NCI-H2227 (cell line): ENCODE measurements around the gene ODAD3.

Experiments used
- DNase-seq: peaks from one replicate; lab custom pipeline; 2025; ENCODE audit not compliant: unreplicated experiment; lab: John Stamatoyannopoulos, UW

The ODAD3 gene

DNA sequence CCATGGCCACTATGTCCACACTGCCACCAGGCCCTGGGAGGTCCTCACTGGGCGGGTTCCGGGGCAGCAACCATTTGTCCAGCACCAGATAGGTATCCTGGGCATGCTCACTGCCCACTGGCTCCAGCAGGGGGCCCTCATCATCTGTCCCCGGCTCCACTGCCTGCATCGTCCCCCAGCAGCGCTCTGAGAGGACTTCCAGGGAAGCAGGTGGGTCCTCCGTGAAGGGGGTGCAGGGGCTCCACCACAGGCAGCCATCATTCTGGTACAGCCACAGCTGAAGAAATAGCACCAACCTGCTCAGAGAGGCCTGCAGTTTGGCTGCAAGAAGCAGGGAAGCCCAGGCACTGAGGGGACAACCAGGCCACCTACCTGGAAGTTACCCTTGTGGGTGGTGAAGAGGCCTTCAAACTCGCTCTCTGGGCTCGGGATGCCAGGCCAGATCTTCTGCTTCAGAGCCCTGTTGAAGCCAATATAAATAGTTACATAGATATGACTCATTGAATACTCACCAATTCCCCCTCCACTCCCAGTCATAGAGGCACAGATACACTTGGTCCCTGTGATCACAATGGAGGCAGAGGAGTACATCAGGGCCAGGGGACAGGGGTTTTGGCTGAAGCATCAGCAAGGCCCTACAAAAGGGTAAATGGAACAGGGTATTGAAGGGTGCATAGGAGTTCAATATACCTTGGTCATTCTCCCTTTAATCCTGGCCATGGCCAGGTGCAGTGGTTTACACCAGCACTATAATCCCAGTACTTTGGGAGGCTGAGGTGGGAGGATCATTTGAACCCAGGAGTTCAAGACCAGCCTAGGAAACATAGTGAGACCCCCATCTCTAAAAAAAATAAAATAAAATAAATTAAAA lies 56.4 kb downstream of the ODAD3 start:
- DNase-seq, result peak; percentile 55

DNA sequence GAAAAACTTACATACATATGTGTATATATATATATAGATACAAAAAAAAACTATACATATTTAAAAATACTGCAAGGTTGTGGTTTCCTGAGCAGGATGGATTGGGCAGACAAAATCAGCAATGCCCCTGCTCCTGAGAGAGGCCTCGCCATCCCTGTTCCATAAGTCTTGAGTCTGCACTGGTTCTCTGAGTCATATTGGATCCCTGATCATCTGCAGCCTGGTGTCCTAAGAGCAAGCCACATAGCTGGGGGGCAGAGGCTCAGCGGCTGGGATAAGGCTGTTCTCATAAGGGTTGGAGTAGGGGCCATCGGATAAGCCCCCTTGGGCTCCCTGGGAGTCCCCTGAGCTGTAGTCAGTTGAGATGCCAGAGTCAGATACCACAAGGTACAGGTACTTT lies 57.2 kb downstream of the ODAD3 start:
- no peak for DNase-seq

DNA sequence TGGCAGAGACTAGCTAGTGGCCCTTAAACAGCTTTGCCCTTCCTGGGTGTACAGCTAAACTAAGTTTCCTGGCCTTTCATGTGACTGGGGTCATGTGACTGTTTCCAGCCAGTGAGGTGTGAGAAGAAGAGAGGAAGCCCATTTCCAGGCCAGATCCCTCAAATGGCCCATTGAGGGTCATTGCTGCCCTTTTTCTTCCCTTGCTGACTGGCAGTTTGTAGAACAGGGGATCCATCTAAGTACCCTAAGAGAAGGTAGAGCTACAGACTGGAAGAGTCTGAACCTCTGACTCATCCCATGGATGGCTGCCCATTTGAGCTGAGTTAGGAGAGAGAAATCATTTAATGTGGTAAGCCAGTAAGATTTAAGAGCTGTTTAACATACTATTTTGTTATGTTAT lies 57.7 kb downstream of the ODAD3 start:
- DNase-seq, result no peak

DNA sequence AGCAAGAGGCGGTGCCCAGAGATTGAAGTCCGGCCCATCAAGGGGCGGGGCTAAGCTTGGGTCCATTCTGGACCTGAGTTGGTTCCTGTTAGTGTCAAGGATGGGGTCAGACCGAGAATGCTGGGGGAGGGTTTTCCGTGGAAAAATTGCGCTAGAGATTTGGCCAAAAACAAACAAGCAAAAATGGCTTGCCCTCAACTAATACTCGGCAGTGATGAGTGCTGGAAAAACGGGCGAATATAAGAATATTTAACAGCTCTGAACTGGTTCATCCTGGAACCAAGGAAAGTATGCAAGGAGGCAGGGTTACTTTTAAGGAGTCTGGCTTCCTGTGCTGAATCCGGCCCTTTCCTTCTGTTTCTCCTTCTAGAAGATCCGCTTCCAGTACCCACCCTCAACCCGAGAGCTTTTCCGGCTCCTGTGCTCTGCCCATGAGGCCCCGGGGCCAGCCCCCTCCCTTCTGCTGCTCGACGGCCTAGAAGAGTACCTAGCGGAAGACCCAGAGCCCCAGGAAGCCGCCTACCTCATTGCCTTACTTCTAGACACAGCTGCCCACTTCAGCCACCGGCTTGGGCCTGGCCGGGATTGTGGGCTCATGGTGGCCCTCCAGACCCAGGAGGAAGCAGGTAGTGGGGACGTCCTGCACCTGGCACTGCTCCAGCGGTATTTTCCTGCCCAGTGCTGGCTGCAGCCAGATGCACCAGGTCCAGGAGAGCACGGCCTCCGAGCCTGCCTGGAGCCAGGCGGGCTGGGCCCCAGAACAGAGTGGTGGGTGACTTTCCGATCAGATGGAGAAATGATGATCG lies 59.6 kb downstream of the ODAD3 start:
- DNase-seq, result peak; percentile 59

DNA sequence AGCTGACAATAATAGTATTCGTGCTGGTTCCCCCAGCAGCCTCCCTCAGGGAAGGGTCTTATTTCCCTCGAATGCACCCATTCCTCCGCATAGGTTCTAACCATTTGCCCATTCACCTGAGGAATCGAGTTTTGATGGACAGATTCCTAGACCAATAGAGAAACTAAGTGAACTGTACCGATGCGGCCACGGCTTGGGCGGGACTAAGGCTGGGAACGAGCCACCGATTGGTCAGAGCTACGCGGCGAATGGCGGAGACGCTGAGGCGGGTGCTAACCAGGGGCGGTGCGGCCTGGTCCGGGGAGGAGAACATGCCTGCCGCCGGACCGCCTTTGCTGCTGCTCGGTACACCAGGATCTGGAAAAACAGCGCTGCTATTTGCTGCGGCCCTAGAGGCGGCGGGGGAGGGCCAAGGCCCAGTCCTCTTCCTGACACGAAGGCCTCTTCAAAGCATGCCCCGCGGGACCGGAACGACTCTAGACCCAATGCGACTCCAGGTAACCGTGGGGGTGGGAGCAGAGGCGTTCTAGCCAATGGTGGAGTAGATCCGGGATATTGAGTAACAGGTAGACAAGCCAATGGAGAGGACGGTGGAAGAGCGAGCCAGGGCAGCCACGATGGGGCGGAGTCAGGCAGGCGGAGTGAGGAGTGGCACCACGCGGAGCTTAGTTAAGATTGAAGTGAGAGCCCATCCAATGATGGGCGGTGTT lies 60.3 kb downstream of the ODAD3 start, which contains the start of gene SWSAP1:
SWSAP1 (plus strand) TSS at position 234 of the 710 bp plus-strand sequence; CDS start at position 249, 15 bp downstream.
- DNase-seq, result peak; percentile 97

DNA sequence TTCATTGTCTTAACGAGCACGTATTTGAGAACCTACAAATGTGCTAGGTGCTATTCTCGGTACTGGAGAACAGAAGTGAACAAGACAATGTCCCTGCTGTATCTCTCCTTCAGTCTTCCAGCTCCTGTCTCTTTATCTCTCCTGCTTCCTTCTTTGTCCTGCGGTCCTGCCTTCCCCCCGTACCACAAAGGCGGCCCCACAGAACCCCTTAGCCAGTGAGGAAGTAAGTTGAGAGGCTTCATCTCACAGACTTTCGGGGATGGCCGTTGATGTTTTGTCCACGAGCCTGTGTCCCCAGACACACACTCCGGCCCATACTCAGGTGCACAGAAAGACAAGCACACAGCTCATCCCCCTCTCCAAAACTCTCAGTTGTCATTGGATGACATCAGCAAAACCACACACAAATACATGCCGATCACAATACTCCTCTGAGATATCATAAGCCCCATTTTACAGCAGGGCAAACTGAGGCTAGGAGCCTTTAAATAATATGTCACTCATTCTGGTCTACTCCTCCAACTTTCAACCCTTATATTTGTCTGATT lies 61.0 kb downstream of the ODAD3 start:
- no peak for DNase-seq

DNA sequence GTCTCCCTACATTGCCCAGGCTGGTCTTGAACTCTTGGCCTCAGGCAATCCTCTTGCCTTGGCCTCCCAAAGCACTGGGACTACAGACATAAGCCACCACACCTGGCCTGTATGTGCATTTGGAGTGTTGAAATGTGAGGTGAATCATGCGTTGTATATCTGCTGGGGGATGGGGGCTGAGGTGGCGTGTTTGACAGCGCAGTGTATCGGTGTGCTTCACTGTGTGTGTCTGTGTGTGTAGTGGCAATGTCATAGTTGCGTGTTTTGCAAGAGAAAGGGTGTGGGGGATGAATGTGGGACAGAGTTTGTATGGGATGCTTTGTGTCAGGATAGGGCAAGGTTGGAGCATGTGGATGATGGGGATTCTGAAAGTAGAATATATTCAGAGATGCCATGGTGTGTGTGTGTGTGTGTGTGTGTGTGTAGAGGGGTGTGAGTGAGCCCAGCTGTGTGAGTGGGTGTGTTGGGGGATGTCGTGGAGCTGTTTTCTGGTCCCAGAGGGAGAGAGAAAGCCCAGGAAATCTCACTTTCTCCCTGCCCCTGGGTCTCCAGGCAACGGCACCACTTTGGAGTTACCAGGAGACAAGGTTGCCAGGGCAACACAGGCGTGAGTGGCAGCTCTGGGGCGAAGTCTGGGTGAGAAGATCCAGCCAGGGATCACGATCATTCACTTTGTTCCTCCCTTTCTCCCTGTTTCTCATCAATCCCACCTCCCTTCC lies 61.6 kb downstream of the ODAD3 start:
- DNase-seq, result peak; percentile 90

DNA sequence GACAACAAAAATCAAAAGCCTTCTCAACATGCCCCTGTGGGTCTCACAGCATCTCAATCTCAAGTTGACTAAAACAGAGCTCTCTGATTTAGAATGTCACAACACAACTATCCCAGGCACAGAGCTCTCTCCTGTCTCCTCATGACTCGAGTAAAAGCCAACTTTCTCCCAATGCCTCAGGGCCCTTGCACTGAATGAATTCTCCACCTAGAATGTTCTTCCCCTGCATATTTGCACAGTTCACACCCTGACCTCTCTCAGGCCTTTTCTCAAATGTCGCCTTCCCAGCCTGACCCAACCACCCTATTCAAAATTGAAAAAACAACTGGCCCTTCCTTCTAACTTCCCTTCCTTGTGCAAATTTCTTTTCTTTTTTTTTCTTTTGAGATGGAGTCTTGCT lies 64.2 kb downstream of the ODAD3 start:
- DNase-seq, result no peak
